Vagina (tissue), 2 donors: ENCODE measurements around the gene FBXL22.

ENCODE experiments used
- POLR2A ChIP-seq, 2 donors: fragments of 450-650 bp; IDR thresholded peaks; one replicate each; pipeline ENCODE4 v1.6.1; 2017; ENCODE audit warnings: antibody characterized with exemption in 2 of 2, mild to moderate bottlenecking in 2 of 2, moderate library complexity in 2 of 2
- TF ChIP-seq, protein P1 (sequence below), 3 experiments: fragments of 450-650 bp in 2 of 3; fragments of 200-600 bp in 1 of 3; sonication (generic) in 1 of 3; IDR thresholded peaks; one replicate each; pipeline ENCODE4 v1.5.1; 2017 to 2019; ENCODE audit warnings: antibody characterized with exemption in 3 of 3, mild to moderate bottlenecking in 2 of 3, moderate library complexity in 2 of 3

DNA sequence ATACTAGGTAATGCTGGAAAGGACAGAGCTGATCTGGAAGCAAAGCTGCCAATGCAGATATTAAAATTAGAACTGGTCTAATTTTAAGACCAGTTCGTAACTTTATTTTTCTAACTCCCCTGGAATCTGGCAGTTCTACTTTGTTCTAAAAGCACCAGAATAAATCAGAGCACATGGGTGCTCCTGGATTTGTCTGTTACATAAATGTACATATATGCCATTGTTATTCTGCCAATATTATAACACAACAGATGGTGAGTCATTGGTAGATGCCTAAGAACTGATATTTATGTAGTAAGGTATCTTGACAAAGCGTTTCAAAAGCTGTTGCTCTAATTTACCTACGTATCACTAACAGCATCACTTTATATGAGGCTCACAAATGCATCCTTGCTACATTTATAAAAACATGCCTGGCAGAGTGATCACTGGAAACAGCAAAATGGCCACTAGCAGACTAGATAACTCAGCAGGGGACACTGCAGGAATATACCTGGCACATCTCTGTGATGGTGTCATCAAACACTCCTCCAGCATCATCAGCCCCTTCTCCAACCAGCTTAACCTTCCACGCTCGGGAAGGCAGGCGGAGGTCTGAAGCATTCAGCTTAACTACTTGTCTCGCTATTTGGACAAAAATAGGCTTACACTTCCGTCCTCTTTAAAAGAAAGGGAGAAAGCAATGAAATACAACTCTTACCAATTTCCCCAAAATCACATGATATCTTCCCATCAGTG lies 26.2 kb downstream of the FBXL22 start:
- TF ChIP-seq, protein P1, sequence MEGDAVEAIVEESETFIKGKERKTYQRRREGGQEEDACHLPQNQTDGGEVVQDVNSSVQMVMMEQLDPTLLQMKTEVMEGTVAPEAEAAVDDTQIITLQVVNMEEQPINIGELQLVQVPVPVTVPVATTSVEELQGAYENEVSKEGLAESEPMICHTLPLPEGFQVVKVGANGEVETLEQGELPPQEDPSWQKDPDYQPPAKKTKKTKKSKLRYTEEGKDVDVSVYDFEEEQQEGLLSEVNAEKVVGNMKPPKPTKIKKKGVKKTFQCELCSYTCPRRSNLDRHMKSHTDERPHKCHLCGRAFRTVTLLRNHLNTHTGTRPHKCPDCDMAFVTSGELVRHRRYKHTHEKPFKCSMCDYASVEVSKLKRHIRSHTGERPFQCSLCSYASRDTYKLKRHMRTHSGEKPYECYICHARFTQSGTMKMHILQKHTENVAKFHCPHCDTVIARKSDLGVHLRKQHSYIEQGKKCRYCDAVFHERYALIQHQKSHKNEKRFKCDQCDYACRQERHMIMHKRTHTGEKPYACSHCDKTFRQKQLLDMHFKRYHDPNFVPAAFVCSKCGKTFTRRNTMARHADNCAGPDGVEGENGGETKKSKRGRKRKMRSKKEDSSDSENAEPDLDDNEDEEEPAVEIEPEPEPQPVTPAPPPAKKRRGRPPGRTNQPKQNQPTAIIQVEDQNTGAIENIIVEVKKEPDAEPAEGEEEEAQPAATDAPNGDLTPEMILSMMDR (IDR thresholded peaks at IDR 0.05), result no peak
- TF ChIP-seq POLR2A (IDR thresholded peaks at IDR 0.05), result no peak
